Keratinocyte (primary cell): Measurements from ENCODE around the gene MSI2.

ENCODE experiments used
- EZH2 ChIP-seq: IDR thresholded peaks from one replicate; pipeline ENCODE4 v1.6.1; 2012; ENCODE audit warnings: inconsistent platforms, mild to moderate bottlenecking, low read length, moderate library complexity
- TF ChIP-seq, protein P1 (sequence below), 3 experiments: IDR thresholded peaks in 1 of 3; conservative IDR thresholded peaks in 1 of 3; optimal IDR thresholded peaks in 1 of 3; 2 replicates in 2 of 3; 3 replicates in 1 of 3; pipeline versions ENCODE3 to v1.5.1; 2011; ENCODE audit warnings: low read length in 3 of 3, mild to moderate bottlenecking in 3 of 3, moderate library complexity in 2 of 3, control low read depth in 1 of 3, inconsistent platforms in 1 of 3; ENCODE audit not compliant: insufficient read depth in 2 of 3; ENCODE audit errors: extremely low read depth in 1 of 3

DNA sequence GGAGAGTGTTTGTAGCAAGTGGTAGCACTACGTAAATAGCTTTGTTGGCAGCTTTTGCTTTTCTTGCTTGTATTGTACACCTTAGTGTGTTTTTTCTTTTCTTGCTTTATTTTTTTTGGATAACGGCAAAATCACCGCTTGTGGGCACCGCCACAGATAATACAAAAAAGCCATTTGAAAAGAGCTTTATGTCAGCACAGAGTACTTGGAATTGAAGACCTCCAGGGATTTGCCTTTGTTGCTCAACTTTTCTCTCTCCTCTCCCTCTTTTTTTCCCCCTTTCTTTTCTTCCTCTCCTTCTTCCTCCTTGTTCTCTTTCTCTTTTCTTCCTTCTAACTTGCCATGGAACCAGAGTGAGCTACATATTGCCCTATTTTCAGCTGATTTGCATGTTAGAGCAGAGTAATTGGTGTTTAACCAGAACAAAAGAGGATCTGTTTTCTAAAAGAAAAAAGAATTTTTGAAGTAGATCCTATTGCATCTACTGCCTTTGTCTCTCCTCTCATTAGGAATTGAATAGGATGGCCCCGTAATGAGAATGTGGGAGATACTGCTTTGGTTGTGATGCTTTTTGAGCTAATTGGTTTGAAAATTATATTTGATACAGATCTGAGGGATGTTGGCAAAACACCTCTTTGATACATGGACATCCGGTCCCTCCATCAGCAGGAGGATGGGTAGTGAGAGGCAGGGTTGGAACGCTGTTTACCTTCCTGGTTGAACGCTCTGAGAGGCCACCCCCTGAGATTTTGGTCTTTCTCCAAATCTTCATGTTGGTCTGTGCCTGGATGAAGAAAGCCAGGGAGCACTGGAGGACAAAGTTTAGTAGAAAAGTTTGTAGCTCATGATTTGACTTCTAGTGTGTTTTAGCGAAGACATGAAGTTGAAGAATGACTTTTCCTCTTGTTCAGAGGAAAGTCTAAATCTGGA lies 85.6 kb downstream of the MSI2 start:
- TF ChIP-seq, protein P1, sequence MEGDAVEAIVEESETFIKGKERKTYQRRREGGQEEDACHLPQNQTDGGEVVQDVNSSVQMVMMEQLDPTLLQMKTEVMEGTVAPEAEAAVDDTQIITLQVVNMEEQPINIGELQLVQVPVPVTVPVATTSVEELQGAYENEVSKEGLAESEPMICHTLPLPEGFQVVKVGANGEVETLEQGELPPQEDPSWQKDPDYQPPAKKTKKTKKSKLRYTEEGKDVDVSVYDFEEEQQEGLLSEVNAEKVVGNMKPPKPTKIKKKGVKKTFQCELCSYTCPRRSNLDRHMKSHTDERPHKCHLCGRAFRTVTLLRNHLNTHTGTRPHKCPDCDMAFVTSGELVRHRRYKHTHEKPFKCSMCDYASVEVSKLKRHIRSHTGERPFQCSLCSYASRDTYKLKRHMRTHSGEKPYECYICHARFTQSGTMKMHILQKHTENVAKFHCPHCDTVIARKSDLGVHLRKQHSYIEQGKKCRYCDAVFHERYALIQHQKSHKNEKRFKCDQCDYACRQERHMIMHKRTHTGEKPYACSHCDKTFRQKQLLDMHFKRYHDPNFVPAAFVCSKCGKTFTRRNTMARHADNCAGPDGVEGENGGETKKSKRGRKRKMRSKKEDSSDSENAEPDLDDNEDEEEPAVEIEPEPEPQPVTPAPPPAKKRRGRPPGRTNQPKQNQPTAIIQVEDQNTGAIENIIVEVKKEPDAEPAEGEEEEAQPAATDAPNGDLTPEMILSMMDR (optimal IDR thresholded peaks at IDR 0.05 in 1 of 3, IDR thresholded peaks at IDR 0.05 in 1 of 3, conservative IDR thresholded peaks at IDR 0.05 in 1 of 3; ENCODE audit: extremely low read depth in 1 of 3, insufficient read depth in 2 of 3, low read length in 3 of 3), result no peak
- no peak for TF ChIP-seq EZH2
